H1 (cell line): ENCODE results near the gene ING4. TPM values are rescaled to one million over a fixed set of nuclear protein-coding genes. Genes with fewer than 3 reads are reported as not detected.

ENCODE experiments used
- CTCF ChIA-PET: fragments of 300-600 bp; sonication (Branson Sonifier 250); formaldehyde crosslinking; loops from one replicate; lab custom pipeline; 2021; ENCODE audit not compliant: partially characterized antibody; lab: Charles Lee
- POLR2A ChIA-PET: fragments of 300-600 bp; sonication (Branson Sonifier 250); formaldehyde crosslinking; loops from one replicate; lab custom pipeline; 2021; ENCODE audit warnings: inconsistent platforms; ENCODE audit not compliant: partially characterized antibody; lab: Charles Lee
- DNase-seq, 2 experiments: peaks; one replicate each; pipeline versions ENCODE4 v3.0.0 to v3.0.0-alpha.2; 2010 to 2022; ENCODE audit warnings: low spot score in 2 of 2, low read depth in 1 of 2, mixed read lengths in 1 of 2
- FAIRE-seq: peaks from 2 replicates; lab custom pipeline; 2011; peaks lifted over from hg19 to GRCh38; lab: Jason Lieb, UNC
- H2AFZ ChIP-seq: 2 replicates; pipeline ENCODE4 v1.8.1; 2012; ENCODE audit warnings: low read length, inconsistent platforms
- H2AK5ac ChIP-seq: 2 replicates; pipeline ENCODE4 v1.6.1; 2013; ENCODE audit warnings: low read depth, low read length
- H2BK120ac ChIP-seq: replicated peaks from 2 replicates; pipeline ENCODE3; 2013; ENCODE audit warnings: low read depth, low read length, inconsistent platforms
- H2BK12ac ChIP-seq: 2 replicates; pipeline ENCODE4 v1.6.1; 2013; ENCODE audit warnings: low read depth, low read length
- H2BK15ac ChIP-seq: 2 replicates; pipeline ENCODE4 v1.6.1; 2013; ENCODE audit warnings: low read length
- H2BK20ac ChIP-seq: 2 replicates; pipeline ENCODE4 v1.6.1; 2013; ENCODE audit warnings: low read length
- H2BK5ac ChIP-seq: 2 replicates; pipeline ENCODE4 v1.6.1; 2013; ENCODE audit warnings: low read depth, low read length
- H3K14ac ChIP-seq: 2 replicates; pipeline ENCODE4 v1.6.1; 2013; ENCODE audit warnings: inconsistent platforms; ENCODE audit not compliant: insufficient read length
- H3K18ac ChIP-seq: 2 replicates; pipeline ENCODE4 v1.6.1; 2013; ENCODE audit warnings: low read length; ENCODE audit errors: extremely low read depth
- H3K23ac ChIP-seq: 2 replicates; pipeline ENCODE4 v1.6.1; 2013; ENCODE audit warnings: inconsistent platforms; ENCODE audit not compliant: insufficient read length
- H3K23me2 ChIP-seq: 2 replicates; pipeline ENCODE4 v1.6.1; 2013; ENCODE audit warnings: low read depth, low read length
- H3K27ac ChIP-seq: 2 replicates; pipeline ENCODE4 v1.6.1; 2011; ENCODE audit warnings: low read depth, low read length, inconsistent platforms
- H3K27me3 ChIP-seq, 4 experiments: replicated peaks in 1 of 4; 1 replicate in 1 of 4; 2 replicates in 3 of 4; pipeline versions ENCODE4 v1.6.1 to v1.8.1; 2011 to 2013; ENCODE audit warnings: low read length in 3 of 4, mild to moderate bottlenecking in 3 of 4, inconsistent platforms in 2 of 4, mixed read lengths in 2 of 4, moderate library complexity in 1 of 4; ENCODE audit not compliant: control insufficient read depth in 3 of 4, insufficient read depth in 3 of 4; ENCODE audit errors: extremely low read depth in 1 of 4
- H3K36me3 ChIP-seq, 4 experiments: 2 replicates each; pipeline versions ENCODE4 v1.6.1 to v1.8.1; 2011 to 2013; ENCODE audit warnings: mild to moderate bottlenecking in 4 of 4, low read length in 3 of 4, moderate library complexity in 2 of 4, control low read depth in 1 of 4, inconsistent platforms in 1 of 4; ENCODE audit not compliant: insufficient read depth in 4 of 4, control insufficient read depth in 2 of 4
- H3K4ac ChIP-seq: replicated peaks from 2 replicates; pipeline ENCODE3; 2013; ENCODE audit warnings: low read length, low read depth, mixed read lengths, inconsistent platforms; ENCODE audit not compliant: insufficient read length
- H3K4me1 ChIP-seq, 4 experiments: replicated peaks in 1 of 4; 1 replicate in 1 of 4; 2 replicates in 3 of 4; pipeline versions ENCODE4 v1.6.1 to v1.8.1; 2011 to 2013; ENCODE audit warnings: low read length in 3 of 4, inconsistent platforms in 2 of 4, mixed read lengths in 1 of 4; ENCODE audit not compliant: insufficient read depth in 4 of 4, control insufficient read depth in 3 of 4
- H3K4me2 ChIP-seq, 2 experiments: 2 replicates each; pipeline versions ENCODE4 v1.6.1 to v1.8.1; 2011 to 2013; ENCODE audit warnings: low read depth in 2 of 2, low read length in 2 of 2, control low read depth in 1 of 2, inconsistent platforms in 1 of 2, mild to moderate bottlenecking in 1 of 2; ENCODE audit not compliant: insufficient read depth in 1 of 2
- H3K4me3 ChIP-seq, 4 experiments: fragments of 200-600, 300-600 bp in 1 of 4; sonication (generic), shearing (Covaris generic), sonication (Bioruptor Twin) in 1 of 4; 2 replicates each; pipeline versions ENCODE4 v1.5.1 to v1.8.1; 2011 to 2016; ENCODE audit warnings: low read length in 4 of 4, low read depth in 3 of 4, control low read depth in 2 of 4, inconsistent platforms in 2 of 4, mild to moderate bottlenecking in 2 of 4, mixed read lengths in 1 of 4, moderate library complexity in 1 of 4; ENCODE audit not compliant: insufficient read depth in 2 of 4; ENCODE audit errors: extremely low read depth in 1 of 4
- H3K56ac ChIP-seq: replicated peaks from 2 replicates; pipeline ENCODE3; 2013; ENCODE audit warnings: low read depth, mild to moderate bottlenecking, mixed read lengths, low read length, inconsistent platforms; ENCODE audit not compliant: insufficient read length
- H3K79me1 ChIP-seq: 2 replicates; pipeline ENCODE4 v1.6.1; 2013; ENCODE audit warnings: low read depth, low read length, control low read depth
- H3K79me2 ChIP-seq, 2 experiments: 2 replicates each; pipeline versions ENCODE4 v1.6.1 to v1.8.1; 2012 to 2013; ENCODE audit warnings: low read length in 2 of 2, mild to moderate bottlenecking in 2 of 2, inconsistent platforms in 1 of 2; ENCODE audit not compliant: insufficient read depth in 2 of 2, control insufficient read depth in 1 of 2
- H3K9ac ChIP-seq, 4 experiments: replicated peaks in 1 of 4; 1 replicate in 1 of 4; 2 replicates in 3 of 4; pipeline versions ENCODE4 v1.6.1 to v1.8.1; 2011 to 2013; ENCODE audit warnings: low read depth in 3 of 4, low read length in 3 of 4, control low read depth in 2 of 4, mild to moderate bottlenecking in 2 of 4, moderate library complexity in 2 of 4, inconsistent platforms in 1 of 4; ENCODE audit errors: extremely low read depth in 1 of 4
- H3K9me3 ChIP-seq, 2 experiments: 2 replicates each; pipeline versions ENCODE4 v1.6.1 to v1.8.1; 2012 to 2013; ENCODE audit warnings: mild to moderate bottlenecking in 2 of 2, moderate library complexity in 2 of 2, control low read depth in 1 of 2, inconsistent platforms in 1 of 2, low read depth in 1 of 2, low read length in 1 of 2, mixed read lengths in 1 of 2; ENCODE audit not compliant: insufficient read depth in 2 of 2
- H4K20me1 ChIP-seq, 2 experiments: replicated peaks in 1 of 2; 2 replicates each; pipeline versions ENCODE3 to v1.8.1; 2011 to 2013; ENCODE audit warnings: inconsistent platforms in 2 of 2, low read length in 2 of 2, mild to moderate bottlenecking in 1 of 2; ENCODE audit not compliant: insufficient read depth in 2 of 2, control insufficient read depth in 1 of 2
- H4K5ac ChIP-seq: 2 replicates; pipeline ENCODE4 v1.6.1; 2013; ENCODE audit warnings: low read length, low read depth, mixed read lengths, inconsistent platforms; ENCODE audit not compliant: insufficient read length
- H4K8ac ChIP-seq: 2 replicates; pipeline ENCODE4 v1.8.0; 2013; ENCODE audit warnings: mild to moderate bottlenecking, moderate library complexity, low read length, inconsistent platforms; ENCODE audit not compliant: insufficient read depth; ENCODE audit errors: extremely low read depth
- H4K91ac ChIP-seq: replicated peaks from 2 replicates; pipeline ENCODE3; 2013; ENCODE audit warnings: low read length, mixed read lengths, inconsistent platforms; ENCODE audit not compliant: insufficient read length
- BACH1 ChIP-seq: IDR thresholded peaks from 2 replicates; pipeline ENCODE4 v1.6.1; 2012; ENCODE audit warnings: low read length, improper control_type of control experiment
- CHD1 ChIP-seq: IDR thresholded peaks from 2 replicates; pipeline ENCODE4 v1.6.1; 2012; ENCODE audit warnings: low read depth, low read length, improper control_type of control experiment
- EP300 ChIP-seq, 2 experiments: IDR thresholded peaks; 1 replicate in 1 of 2; 2 replicates in 1 of 2; pipeline ENCODE4 v1.6.1; 2011 to 2012; ENCODE audit warnings: low read depth in 2 of 2, low read length in 2 of 2, mild to moderate bottlenecking in 2 of 2, borderline replicate concordance in 1 of 2, inconsistent platforms in 1 of 2, moderate library complexity in 1 of 2
- HDAC2 ChIP-seq, 2 experiments: fragments of 300-600 bp in 1 of 2; sonication (generic) in 1 of 2; IDR thresholded peaks; 2 replicates each; pipeline ENCODE4 v1.6.1; 2011 to 2012; ENCODE audit warnings: low read depth in 2 of 2, low read length in 2 of 2, mild to moderate bottlenecking in 2 of 2, moderate library complexity in 2 of 2, borderline replicate concordance in 1 of 2, inconsistent platforms in 1 of 2
- PHF8 ChIP-seq: fragments of 200-600 bp; sonication (generic); conservative IDR thresholded peaks from 2 replicates; pipeline ENCODE4 v1.7.1; 2012; ENCODE audit warnings: low read depth, mild to moderate bottlenecking, inconsistent platforms, low read length, moderate library complexity
- RXRA ChIP-seq: IDR thresholded peaks from 2 replicates; pipeline ENCODE4 v1.6.1; 2011; ENCODE audit warnings: low read depth, mild to moderate bottlenecking, low read length, moderate library complexity; ENCODE audit not compliant: insufficient read depth
- SUZ12 ChIP-seq: fragments of 200-600 bp; sonication (generic); IDR thresholded peaks from 2 replicates; pipeline ENCODE4 v1.6.1; 2012; ENCODE audit warnings: mild to moderate bottlenecking, inconsistent platforms, low read length, moderate library complexity, mixed read lengths
- TEAD4 ChIP-seq: IDR thresholded peaks from 2 replicates; pipeline ENCODE4 v1.6.1; 2012; ENCODE audit warnings: low read depth, low read length, inconsistent platforms, mixed read lengths
- WGBS, 2 experiments: shearing (Covaris generic) in 1 of 2; methylation state at CpG; one replicate each; pipeline versions ENCODE4 v1.1.6 to v1.1.7; 2013 to 2015; ENCODE audit warnings: low lambda C conversion rate in 2 of 2, mixed read lengths in 2 of 2, inconsistent platforms in 1 of 2, low coverage in 1 of 2, missing lambda C conversion rate in 1 of 2; ENCODE audit not compliant: insufficient replicate concordance in 2 of 2, insufficient coverage in 1 of 2, insufficient read length in 1 of 2; ENCODE audit errors: extremely low coverage in 1 of 2, missing lambda C conversion rate in 1 of 2; 5-methylcytosine and 5-hydroxymethylcytosine counted together
- polyA plus RNA-seq, 7 experiments: library from polyadenylated mRNA; depleted of rRNA in 3 of 7; stranded (reverse) in 5 of 7; unstranded in 2 of 7; fragments of >200 nt in 5 of 7; fragments of 200-250 nt in 2 of 7; gene quantifications; 1 replicate in 5 of 7; 2 replicates in 1 of 7; 4 replicates in 1 of 7; pipeline versions ENCODE4 v1.2.1 to v1.2.3, GENCODE V29; 2011 to 2013; ENCODE audit warnings: missing spikeins in 2 of 7, mixed read lengths in 2 of 7
- total RNA-seq: library from RNA; stranded (reverse); fragmentation: NEBNext Ultra II Directional; extraction: Animal tissue kit (Norgen Biotek cat#: 25700); gene quantifications from 2 replicates; pipeline ENCODE4 v1.2.1, GENCODE V29; 2021
- TF ChIP-seq, protein P1 (sequence below): IDR thresholded peaks from 2 replicates; pipeline ENCODE4 v1.6.1; 2012; ENCODE audit warnings: inconsistent platforms
- TF ChIP-seq, protein P2 (sequence below): IDR thresholded peaks from 2 replicates; pipeline ENCODE4 v1.6.1; 2012; ENCODE audit warnings: inconsistent platforms

The ING4 gene
- total and polyA plus RNA-seq, 2 of the 8 experiments (the other 6 are each of a cell fraction or from before 2014, with no cell fraction given) = 22.9 to 28.6 TPM

DNA sequence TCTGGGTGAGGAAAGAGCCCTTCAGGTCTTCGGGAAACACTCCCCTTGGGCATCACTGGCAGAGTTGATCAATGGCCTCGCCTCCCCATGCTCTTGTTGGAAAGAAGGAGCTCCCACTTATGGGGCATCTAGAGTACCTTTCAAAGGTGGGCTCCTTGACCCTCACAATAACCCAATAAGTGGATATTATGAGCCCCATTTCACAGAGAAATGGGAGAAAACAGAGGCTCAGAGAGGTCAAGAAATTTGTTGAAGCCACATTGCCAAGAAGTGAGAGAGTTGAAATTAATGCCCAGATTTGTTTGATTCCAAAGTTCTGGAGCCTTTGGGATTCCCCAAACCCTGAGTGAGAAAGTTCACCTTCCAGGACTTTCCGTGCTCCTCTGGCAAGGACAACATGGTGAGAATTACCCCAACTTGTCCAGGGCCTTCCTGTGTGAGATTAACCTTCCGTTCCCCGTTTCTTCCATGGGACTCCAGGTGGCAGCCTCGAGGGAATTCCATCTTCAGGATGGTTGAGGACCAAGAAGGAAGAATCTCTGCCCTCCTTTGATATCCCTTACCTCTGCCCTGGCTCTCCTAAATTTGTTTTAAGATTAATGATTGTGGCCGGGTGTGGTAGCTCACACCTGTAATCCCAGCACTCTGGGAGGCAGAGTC is 48.3 kb downstream of the ING4 start:
- CTCF ChIA-PET = interaction anchor here (0.8 to 3.5 kb wide), 28 partner anchors 9 to 219 kb away, joined by 3 to 20 read pairs (median 4); partner anchors contain the start of genes ACRBP and LPAR5
- no peaks in the 10 kb centered on the region for H3K79me1 ChIP-seq
- TF ChIP-seq PHF8 (no peak), BACH1 (no peak), HDAC2 (IDR thresholded peaks at IDR 0.05; ENCODE audit: borderline replicate concordance in 1 of 2, low read depth in 2 of 2, low read length in 2 of 2) (no peak), TEAD4 (peak; percentile 49; the same call in 1 of the 2 replicates), CHD1 (no peak), RXRA (no peak), SUZ12 (no peak), EP300 (IDR thresholded peaks at IDR 0.05; ENCODE audit: borderline replicate concordance in 1 of 2, low read depth in 2 of 2, low read length in 2 of 2) (no peak)
- TF ChIP-seq, protein P1, sequence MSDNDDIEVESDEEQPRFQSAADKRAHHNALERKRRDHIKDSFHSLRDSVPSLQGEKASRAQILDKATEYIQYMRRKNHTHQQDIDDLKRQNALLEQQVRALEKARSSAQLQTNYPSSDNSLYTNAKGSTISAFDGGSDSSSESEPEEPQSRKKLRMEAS = no peak
- TF ChIP-seq, protein P2, sequence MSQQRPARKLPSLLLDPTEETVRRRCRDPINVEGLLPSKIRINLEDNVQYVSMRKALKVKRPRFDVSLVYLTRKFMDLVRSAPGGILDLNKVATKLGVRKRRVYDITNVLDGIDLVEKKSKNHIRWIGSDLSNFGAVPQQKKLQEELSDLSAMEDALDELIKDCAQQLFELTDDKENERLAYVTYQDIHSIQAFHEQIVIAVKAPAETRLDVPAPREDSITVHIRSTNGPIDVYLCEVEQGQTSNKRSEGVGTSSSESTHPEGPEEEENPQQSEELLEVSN = no peak

More for the DNA sequence above, 48.3 kb downstream of the ING4 start:
- Histone ChIP-seq H3K4me2 (peak overlapping the region; percentile 57 to 76), H2BK120ac (peak overlapping the region; percentile 35), H3K4ac (peak overlapping the region; percentile 73), H3K36me3 (no peaks in the 10 kb centered on the region), H2AK5ac (no peak overlapping the region), H3K9me3 (no peaks in the 10 kb centered on the region), H2BK5ac (peak overlapping the region; percentile 91), H3K79me2 (no peaks in the 10 kb centered on the region), H4K8ac (peak overlapping the region; percentile 32; the same call in 1 of the 2 replicates), H3K4me1 (peaks cover 15 to 21% (median 17%) of the 10 kb centered on the region in 4 experiments), H3K23ac (no peak overlapping the region), H4K91ac (peak overlapping the region; percentile 26), H3K27me3 (peaks cover 0 to 9% (median 6%) of the 10 kb centered on the region in 4 experiments; a peak in 5 of 7 replicates), H4K5ac (peak overlapping the region; percentile 64), H2BK20ac (peak overlapping the region; percentile 77; the same call in 1 of the 2 replicates), H3K4me3 (peak overlapping the region in 1 of 4 experiments; percentile 32; a peak in 1 of 8 replicates), H3K56ac (peak overlapping the region; percentile 72), H3K14ac (no peak overlapping the region), H3K18ac (peak overlapping the region; percentile 97), H3K9ac (no peak overlapping the region), H4K20me1 (no peaks in the 10 kb centered on the region), H2AFZ (no peak overlapping the region), H3K23me2 (peaks cover 3% of the 10 kb centered on the region; the same call in 1 of the 2 replicates), H3K27ac (peak overlapping the region; percentile 44; the same call in 1 of the 2 replicates), H2BK12ac (peak overlapping the region; percentile 98; the same call in 1 of the 2 replicates), H2BK15ac (peak overlapping the region; percentile 82; the same call in 1 of the 2 replicates)
- POLR2A ChIA-PET = interaction anchor here (0.6 to 4.4 kb wide), 24 partner anchors 9 to 329 kb away, joined by 3 to 24 read pairs (median 4); partner anchors contain the start of genes C12orf57, GAPDH, MLF2 and RNU7-1
- WGBS, 2 experiments = 76% methylated on average over 7 of the region's 7 CpGs; no CpG with 5 or more reads in 1 of the 2 experiments
- no peak for DNase-seq
- no peak for FAIRE-seq
